Right lobe of liver (tissue), 6 donors: ENCODE measurements around the gene CELF2. TPM values are rescaled to one million over a fixed set of nuclear protein-coding genes. Genes with fewer than 3 reads are reported as not detected.

Source experiments
- ATAC-seq, 4 donors: fragments of 200-7000 bp; cut with Tn5 transposase; one replicate each; pipeline ENCODE4 v1.9.1; 2020; ENCODE audit warnings: mild to moderate bottlenecking in 4 of 4, moderate library complexity in 4 of 4
- DNase-seq, 3 donors: peaks; one replicate each; pipeline ENCODE4 v3.0.0-alpha.2; 2020
- H3K27ac ChIP-seq, 3 donors: fragments of 200-600 bp; one replicate each; pipeline ENCODE4 v1.8.0; 2022
- H3K27me3 ChIP-seq, 2 donors: fragments of 200-600 bp; one replicate each; pipeline ENCODE4 v1.8.0; 2022
- H3K36me3 ChIP-seq, 4 donors: fragments of 200-600 bp; sonication (generic) in 1 of 4; one replicate each; pipeline versions ENCODE4 v1.5.1 to v1.8.0; 2017 to 2022; ENCODE audit warnings: control low read depth in 1 of 4
- H3K4me1 ChIP-seq, 4 donors: fragments of 200-600 bp; sonication (generic) in 1 of 4; one replicate each; pipeline versions ENCODE4 v1.5.1 to v1.8.0; 2017 to 2022; ENCODE audit warnings: control low read depth in 1 of 4
- H3K4me3 ChIP-seq, 3 donors: fragments of 200-600 bp; one replicate each; pipeline ENCODE4 v1.8.0; 2022
- H3K9me3 ChIP-seq, 4 donors: fragments of 200-600 bp; sonication (generic) in 1 of 4; one replicate each; pipeline versions ENCODE4 v1.5.1 to v1.8.0; 2017 to 2022; ENCODE audit warnings: control low read depth in 1 of 4
- CTCF ChIP-seq, 4 donors: fragments of 200-600 bp in 3 of 4; fragments of 450-650 bp in 1 of 4; IDR thresholded peaks; one replicate each; pipeline versions ENCODE4 v1.5.1 to v1.8.0; 2016 to 2022; ENCODE audit warnings: antibody characterized with exemption in 4 of 4, mild to moderate bottlenecking in 2 of 4
- POLR2A ChIP-seq: fragments of 450-650 bp; IDR thresholded peaks from one replicate; pipeline ENCODE4 v1.6.1; 2017; ENCODE audit warnings: antibody characterized with exemption, mild to moderate bottlenecking
- WGBS: methylation state at CpG from one replicate; pipeline ENCODE4 v1.1.6; 2018; ENCODE audit warnings: low coverage, low lambda C conversion rate; ENCODE audit not compliant: insufficient coverage; ENCODE audit errors: missing lambda C conversion rate; 5-methylcytosine and 5-hydroxymethylcytosine counted together
- intact Hi-C, 2 donors: fragments of 100-400 bp; cut with DNase I; formaldehyde crosslinking; loops; one replicate each; pipeline versions ENCODE4 v1.11.2 to v1.14.1; 2022
- total RNA-seq, 6 experiments: library from RNA; depleted of rRNA in 2 of 6; stranded (reverse); fragments of >200 nt in 2 of 6; fragmentation: NEBNext Ultra II Directional in 3 of 6; extraction: Animal tissue kit (Norgen Biotek cat#: 25700) in 3 of 6; gene quantifications; one replicate each; pipeline versions ENCODE4 v1.1.0 to v1.2.4, GENCODE V29; 2016 to 2023
- donor health status: DM: no; HTN: yes; CAD: no.
- donor health status: DM: no; HTN: no; CAD: no.
- donor health status: DM: no; HTN: no; CAD: no.
- donor health status: DM: no; HTN: yes; CAD: no.
- donor health status: DM: no; HTN: yes; CAD: no.

Gene CELF2
- total RNA-seq, 6 experiments from 2014 or later: 2.4 to 6.2 (median 3.7) TPM

GRCh38 chr10:11334436-11334835 lies 316.8 kb downstream of the CELF2 start:
- H3K27ac ChIP-seq: no peak overlapping the region
- no peaks in the 10 kb centered on the region for H3K36me3 ChIP-seq
- 52% methylated on average over 8 of the region's 8 CpGs for WGBS
- intact Hi-C loops: no loop called here
- TF ChIP-seq POLR2A (no peak), CTCF (IDR thresholded peaks at IDR 0.05) (no peak)
- H3K27me3 ChIP-seq: no peaks in the 10 kb centered on the region
- DNase-seq (no peak), ATAC-seq (no peak)
- H3K4me1 ChIP-seq: no peaks in the 10 kb centered on the region
- H3K9me3 ChIP-seq: no peaks in the 10 kb centered on the region
- H3K4me3 ChIP-seq: no peak overlapping the region

DNA sequence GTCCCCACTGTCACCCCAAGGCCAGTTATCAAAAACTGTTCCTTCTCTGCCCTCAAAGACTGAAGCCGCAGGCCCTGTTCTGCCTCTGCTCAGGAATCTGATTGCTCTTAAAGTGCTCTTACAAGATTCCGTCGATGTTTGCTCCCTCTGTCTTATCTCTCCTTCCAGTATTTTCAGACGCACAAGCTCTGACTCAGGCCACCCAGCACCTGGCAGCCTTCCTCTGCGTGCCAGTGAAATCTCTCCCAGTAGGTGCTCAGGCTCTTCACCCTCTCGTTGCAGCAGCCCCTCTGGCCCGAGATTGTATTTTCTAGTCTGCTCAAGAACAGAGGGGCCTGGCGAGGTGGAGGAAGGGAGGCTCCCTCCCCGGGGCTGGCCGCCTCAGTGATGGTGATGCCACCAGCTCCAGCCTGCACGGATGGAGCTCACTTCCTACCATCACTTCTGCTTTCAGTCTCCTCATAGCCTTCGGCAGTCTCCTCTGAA lies 317.5 kb downstream of the CELF2 start:
- no peaks in the 10 kb centered on the region for H3K36me3 ChIP-seq
- no peak for DNase-seq
- ATAC-seq: no peak

DNA sequence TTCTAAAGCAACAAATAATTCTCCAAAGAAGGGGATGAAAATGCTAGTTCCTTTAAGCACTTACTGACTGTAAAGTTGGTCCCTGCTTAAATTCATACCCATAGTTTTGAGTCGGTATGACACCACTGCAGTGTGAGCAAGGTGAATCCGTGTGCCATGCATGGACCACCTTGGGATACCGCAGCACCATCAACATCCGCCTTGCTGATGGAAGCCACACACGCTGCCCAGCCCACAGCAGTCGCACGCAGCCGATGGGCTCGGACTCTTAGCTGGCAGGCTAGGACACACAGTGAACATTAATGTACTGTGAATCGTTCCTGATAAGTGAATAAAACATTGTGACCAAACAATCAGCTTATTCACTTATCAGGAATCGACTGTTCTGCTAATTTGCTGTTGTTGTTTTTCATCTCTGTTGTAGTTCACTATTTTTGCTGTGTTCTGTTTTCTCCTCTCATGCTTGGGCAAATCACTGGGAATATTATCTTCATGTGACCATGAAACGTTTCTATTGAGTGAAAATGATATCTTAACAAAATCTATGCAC lies 318.3 kb downstream of the CELF2 start:
- no peak overlapping the region for H3K4me3 ChIP-seq
- no peaks in the 10 kb centered on the region for H3K27me3 ChIP-seq
- 39% methylated on average over 3 of the region's 12 CpGs for WGBS
- no peak overlapping the region for H3K27ac ChIP-seq
- ATAC-seq (no peak), DNase-seq (no peak)
- intact Hi-C loops: no loop called here
- no peaks in the 10 kb centered on the region for H3K36me3 ChIP-seq
- H3K4me1 ChIP-seq: no peaks in the 10 kb centered on the region
- no peak for TF ChIP-seq CTCF (IDR thresholded peaks at IDR 0.05)
- H3K9me3 ChIP-seq: no peaks in the 10 kb centered on the region

More for the DNA sequence above, 317.5 kb downstream of the CELF2 start:
- no peaks in the 10 kb centered on the region for H3K27me3 ChIP-seq
- intact Hi-C loops: no loop called here
- no peak for TF ChIP-seq POLR2A
- no peak for TF ChIP-seq CTCF (IDR thresholded peaks at IDR 0.05)
- H3K9me3 ChIP-seq: no peaks in the 10 kb centered on the region
- H3K4me1 ChIP-seq: no peaks in the 10 kb centered on the region
- H3K4me3 ChIP-seq: no peak overlapping the region
- no peak overlapping the region for H3K27ac ChIP-seq
- 42% methylated on average over 8 of the region's 12 CpGs for WGBS

GRCh38 chr10:11336722-11337162 lies 319.1 kb downstream of the CELF2 start:
- 66% methylated on average over 6 of the region's 8 CpGs for WGBS
- TF ChIP-seq CTCF (IDR thresholded peaks at IDR 0.05): no peak
- TF ChIP-seq POLR2A: no peak
- DNase-seq: no peak
- no peaks in the 10 kb centered on the region for H3K27me3 ChIP-seq
- no peaks in the 10 kb centered on the region for H3K36me3 ChIP-seq
- no peak for ATAC-seq
- intact Hi-C loops: no loop called here
- H3K4me3 ChIP-seq: no peak overlapping the region
- no peak overlapping the region for H3K27ac ChIP-seq
- H3K4me1 ChIP-seq: no peaks in the 10 kb centered on the region
- no peaks in the 10 kb centered on the region for H3K9me3 ChIP-seq
